ENCODE data around the gene SCARF1.

SCARF1 gene

GRCh38 chr17:1646199-1646875, 805 bp upstream of the SCARF1 start:
- no peak overlapping the region for H3K4me3 ChIP-seq (ENCODE audit: low read depth in 1 of 2, low read length in 2 of 2)
- no peak overlapping the region for H3K27ac ChIP-seq (ENCODE audit: low read depth, low read length)
- H3K9me3 ChIP-seq (ENCODE audit: low read length) = no peaks in the 10 kb centered on the region
- no peaks in the 10 kb centered on the region for H3K27me3 ChIP-seq (ENCODE audit: control insufficient read depth in 1 of 2, insufficient read depth in 2 of 2, low read length in 2 of 2)
- H3K9ac ChIP-seq (ENCODE audit: low read length) = no peak overlapping the region
- H3K4me1 ChIP-seq (ENCODE audit: insufficient read depth, low read length) = peaks cover 25% of the 10 kb centered on the region
- H3K36me3 ChIP-seq (ENCODE audit: insufficient read depth, low read length) = peaks cover 13% of the 10 kb centered on the region

- H3K9ac ChIP-seq (ENCODE audit: low read length) = no peak overlapping the region
- H3K36me3 ChIP-seq (ENCODE audit: insufficient read depth, low read length) = no peaks in the 10 kb centered on the region
- peak overlapping the region in 1 of 2 donors; percentile 9 for H3K4me3 ChIP-seq (ENCODE audit: low read depth in 1 of 2, low read length in 2 of 2)
- H3K27ac ChIP-seq (ENCODE audit: low read depth, low read length) = no peak overlapping the region
- H3K27me3 ChIP-seq (ENCODE audit: control insufficient read depth in 1 of 2, insufficient read depth in 2 of 2, low read length in 2 of 2) = no peaks in the 10 kb centered on the region
- peaks cover 19% of the 10 kb centered on the region for H3K4me1 ChIP-seq (ENCODE audit: insufficient read depth, low read length)
- H3K9me3 ChIP-seq (ENCODE audit: low read length) = no peaks in the 10 kb centered on the region
Observed at GRCh38 chr17:1644493-1645206, 882 bp downstream of the SCARF1 start.

DNA sequence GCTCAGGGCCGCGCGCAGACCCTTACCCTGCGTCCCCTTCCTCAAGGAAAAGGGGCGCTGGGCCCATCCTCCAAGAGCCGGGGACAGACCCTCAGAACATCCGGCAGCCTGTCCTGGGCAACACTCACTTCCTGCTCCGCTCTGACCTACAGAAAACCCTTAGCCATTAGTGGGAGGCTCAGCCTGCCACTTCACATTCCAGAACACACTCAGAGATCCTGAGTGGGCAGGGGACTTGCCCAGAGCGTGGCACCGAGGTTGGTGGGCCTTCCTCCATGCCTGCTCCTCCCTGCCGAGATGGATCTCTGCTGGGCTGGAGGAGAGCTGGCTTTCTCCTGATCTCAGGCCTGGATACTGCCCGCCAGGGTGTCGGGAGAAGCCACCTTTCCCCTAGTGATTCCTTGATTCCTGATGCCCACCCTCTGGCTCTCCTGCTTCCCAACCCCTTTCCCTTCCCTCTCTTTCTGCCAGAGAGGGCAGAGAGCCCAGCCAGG, 1.5 kb downstream of the SCARF1 start:
- H3K27me3 ChIP-seq (ENCODE audit: control insufficient read depth in 1 of 2, insufficient read depth in 2 of 2, low read length in 2 of 2) = no peaks in the 10 kb centered on the region
- no peaks in the 10 kb centered on the region for H3K36me3 ChIP-seq (ENCODE audit: insufficient read depth, low read length)
- H3K9me3 ChIP-seq (ENCODE audit: low read length) = no peaks in the 10 kb centered on the region
- peak overlapping the region; percentile 9 to 35 for H3K4me3 ChIP-seq (ENCODE audit: low read depth in 1 of 2, low read length in 2 of 2)
- no peak overlapping the region for H3K9ac ChIP-seq (ENCODE audit: low read length)
- H3K27ac ChIP-seq (ENCODE audit: low read depth, low read length) = no peak overlapping the region
- peaks cover 19% of the 10 kb centered on the region for H3K4me1 ChIP-seq (ENCODE audit: insufficient read depth, low read length)

DNA sequence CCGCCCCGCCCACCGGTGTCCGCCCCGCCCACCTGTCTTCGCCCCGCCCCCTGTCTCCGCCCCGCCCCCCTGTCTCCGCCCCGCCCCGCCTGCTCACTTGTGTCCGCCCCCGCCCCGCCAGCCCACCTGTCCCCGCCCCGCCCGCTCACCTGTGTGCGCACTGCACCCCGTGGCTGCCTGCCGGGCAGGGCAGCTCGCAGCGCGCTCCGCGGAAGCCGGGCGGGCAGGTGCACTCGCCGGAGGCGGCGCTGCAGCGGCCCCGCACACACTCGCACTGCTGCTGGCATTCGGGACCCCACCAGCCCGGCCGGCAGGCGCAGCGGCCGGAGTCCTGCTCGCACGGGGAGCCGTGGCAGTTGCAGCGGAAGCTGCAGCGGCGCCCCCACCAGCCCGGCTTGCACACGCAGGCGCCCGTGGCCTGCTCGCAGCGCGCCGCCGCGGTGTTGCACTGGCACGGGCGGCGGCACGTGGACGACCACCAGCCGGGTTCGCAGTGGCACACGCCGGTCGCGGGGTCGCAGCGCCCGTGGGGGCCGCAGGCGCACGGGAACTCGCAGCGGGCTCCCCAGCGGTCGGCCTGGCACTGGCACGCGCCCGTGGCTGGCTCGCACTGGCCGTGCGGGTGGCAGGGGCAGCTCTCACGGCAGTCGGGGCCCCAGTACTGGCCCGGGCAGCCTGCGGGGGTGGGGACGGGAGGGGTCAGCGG, 2.1 kb downstream of the SCARF1 start:
- Histone ChIP-seq H3K4me3 (ENCODE audit: low read depth in 1 of 2, low read length in 2 of 2) (peak overlapping the region in 1 of 2 donors; percentile 35), H3K36me3 (ENCODE audit: insufficient read depth, low read length) (no peaks in the 10 kb centered on the region), H3K4me1 (ENCODE audit: insufficient read depth, low read length) (peaks cover 18% of the 10 kb centered on the region), H3K9me3 (ENCODE audit: low read length) (no peaks in the 10 kb centered on the region), H3K27me3 (ENCODE audit: control insufficient read depth in 1 of 2, insufficient read depth in 2 of 2, low read length in 2 of 2) (no peaks in the 10 kb centered on the region), H3K27ac (ENCODE audit: low read depth, low read length) (no peak overlapping the region), H3K9ac (ENCODE audit: low read length) (no peak overlapping the region)

GRCh38 chr17:1641065-1641403, 4.5 kb downstream of the SCARF1 start:
- Histone ChIP-seq H3K27ac (ENCODE audit: low read depth, low read length) (no peak overlapping the region), H3K9ac (ENCODE audit: low read length) (no peak overlapping the region)

DNA sequence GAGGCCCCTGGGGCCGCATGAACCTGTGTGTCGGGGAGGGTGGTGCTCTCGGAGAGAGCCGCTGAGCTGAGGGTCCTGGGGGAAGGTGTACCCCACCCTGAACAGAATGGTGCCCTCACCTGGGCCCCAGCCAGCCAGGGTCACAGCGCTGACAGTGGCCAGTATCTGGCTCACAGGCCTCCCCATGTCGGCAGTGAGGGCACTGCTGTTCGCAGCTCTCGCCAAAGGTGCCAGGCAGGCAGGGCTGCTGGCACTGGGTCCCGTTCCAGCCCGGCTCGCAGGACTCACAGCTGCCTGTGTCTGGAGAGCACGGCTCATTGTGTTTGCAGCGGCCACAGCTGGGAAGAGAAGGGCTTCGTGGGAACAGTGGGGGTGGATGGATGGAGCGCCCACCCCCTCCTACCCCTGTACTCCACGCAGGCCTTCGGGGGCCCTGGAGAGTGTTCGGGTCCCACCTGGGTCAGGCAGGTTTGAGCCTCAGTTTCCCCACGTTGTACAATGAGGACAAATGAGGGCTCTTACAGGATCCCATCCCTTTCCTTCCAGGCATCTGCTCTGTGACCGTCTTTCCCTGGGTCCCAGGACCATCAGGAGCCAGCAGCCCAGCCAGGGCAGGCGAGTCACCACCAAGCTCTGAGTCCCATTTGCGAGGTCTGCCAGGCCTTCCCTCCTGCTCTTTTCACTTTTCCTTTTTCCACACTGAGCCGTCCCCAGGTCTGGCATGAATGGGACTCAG, 5.0 kb downstream of the SCARF1 start:
- Histone ChIP-seq H3K9me3 (ENCODE audit: low read length) (no peaks in the 10 kb centered on the region), H3K9ac (ENCODE audit: low read length) (no peak overlapping the region), H3K36me3 (ENCODE audit: insufficient read depth, low read length) (no peaks in the 10 kb centered on the region), H3K4me3 (ENCODE audit: low read depth in 1 of 2, low read length in 2 of 2) (no peak overlapping the region), H3K27ac (ENCODE audit: low read depth, low read length) (no peak overlapping the region), H3K4me1 (ENCODE audit: insufficient read depth, low read length) (peaks cover 5% of the 10 kb centered on the region), H3K27me3 (ENCODE audit: control insufficient read depth in 1 of 2, insufficient read depth in 2 of 2, low read length in 2 of 2) (no peaks in the 10 kb centered on the region)

More at GRCh38 chr17:1641065-1641403, 4.5 kb downstream of the SCARF1 start:
- no peaks in the 10 kb centered on the region for H3K9me3 ChIP-seq (ENCODE audit: low read length)
- peaks cover 5% of the 10 kb centered on the region for H3K4me1 ChIP-seq (ENCODE audit: insufficient read depth, low read length)
- H3K27me3 ChIP-seq (ENCODE audit: control insufficient read depth in 1 of 2, insufficient read depth in 2 of 2, low read length in 2 of 2) = no peaks in the 10 kb centered on the region
- H3K36me3 ChIP-seq (ENCODE audit: insufficient read depth, low read length) = no peaks in the 10 kb centered on the region
- no peak overlapping the region for H3K4me3 ChIP-seq (ENCODE audit: low read depth in 1 of 2, low read length in 2 of 2)

DNA sequence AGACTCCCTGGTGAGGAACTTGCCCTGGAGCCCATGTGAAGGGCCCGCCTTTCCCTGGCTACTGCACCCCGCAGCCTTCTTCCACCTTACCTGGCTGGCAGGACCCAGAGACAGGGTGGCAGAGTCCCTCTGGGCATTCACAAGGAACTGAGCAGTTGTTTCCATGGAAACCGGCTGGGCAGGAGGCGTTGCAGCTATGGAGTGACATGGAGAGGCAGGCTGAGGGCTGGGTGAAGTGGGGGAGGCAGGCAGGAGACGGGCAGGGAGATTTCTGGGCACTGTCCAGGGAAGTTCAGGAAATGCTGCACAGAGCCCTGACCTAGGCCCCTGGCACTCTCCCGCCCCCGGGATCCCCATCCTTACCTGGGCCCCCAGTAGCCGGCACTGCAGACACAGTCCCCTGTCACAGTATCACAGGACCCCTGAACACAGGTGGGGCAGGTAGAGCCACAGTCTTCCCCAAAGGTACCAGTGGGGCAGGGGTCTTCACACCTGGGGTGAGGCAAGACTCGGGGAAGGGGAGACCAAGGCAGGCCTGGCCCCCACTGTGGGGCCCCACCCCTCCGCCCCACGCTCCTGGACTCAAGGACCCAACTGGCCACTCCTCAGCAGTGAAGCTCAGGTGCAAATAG, 5.9 kb downstream of the SCARF1 start:
- Histone ChIP-seq H3K9me3 (ENCODE audit: low read length) (no peaks in the 10 kb centered on the region), H3K36me3 (ENCODE audit: insufficient read depth, low read length) (no peaks in the 10 kb centered on the region), H3K27ac (ENCODE audit: low read depth, low read length) (no peak overlapping the region), H3K27me3 (ENCODE audit: control insufficient read depth in 1 of 2, insufficient read depth in 2 of 2, low read length in 2 of 2) (no peaks in the 10 kb centered on the region), H3K9ac (ENCODE audit: low read length) (no peak overlapping the region), H3K4me1 (ENCODE audit: insufficient read depth, low read length) (peaks cover 5% of the 10 kb centered on the region), H3K4me3 (ENCODE audit: low read depth in 1 of 2, low read length in 2 of 2) (no peak overlapping the region)

- H3K9me3 ChIP-seq (ENCODE audit: low read length) = no peaks in the 10 kb centered on the region
- no peak overlapping the region for H3K27ac ChIP-seq (ENCODE audit: low read depth, low read length)
- H3K27me3 ChIP-seq (ENCODE audit: control insufficient read depth in 1 of 2, insufficient read depth in 2 of 2, low read length in 2 of 2) = no peaks in the 10 kb centered on the region
- no peak overlapping the region for H3K9ac ChIP-seq (ENCODE audit: low read length)
- no peak overlapping the region for H3K4me3 ChIP-seq (ENCODE audit: low read depth in 1 of 2, low read length in 2 of 2)
- H3K36me3 ChIP-seq (ENCODE audit: insufficient read depth, low read length) = no peaks in the 10 kb centered on the region
- H3K4me1 ChIP-seq (ENCODE audit: insufficient read depth, low read length) = no peaks in the 10 kb centered on the region
Observed at GRCh38 chr17:1638624-1639300, 6.8 kb downstream of the SCARF1 start.

DNA sequence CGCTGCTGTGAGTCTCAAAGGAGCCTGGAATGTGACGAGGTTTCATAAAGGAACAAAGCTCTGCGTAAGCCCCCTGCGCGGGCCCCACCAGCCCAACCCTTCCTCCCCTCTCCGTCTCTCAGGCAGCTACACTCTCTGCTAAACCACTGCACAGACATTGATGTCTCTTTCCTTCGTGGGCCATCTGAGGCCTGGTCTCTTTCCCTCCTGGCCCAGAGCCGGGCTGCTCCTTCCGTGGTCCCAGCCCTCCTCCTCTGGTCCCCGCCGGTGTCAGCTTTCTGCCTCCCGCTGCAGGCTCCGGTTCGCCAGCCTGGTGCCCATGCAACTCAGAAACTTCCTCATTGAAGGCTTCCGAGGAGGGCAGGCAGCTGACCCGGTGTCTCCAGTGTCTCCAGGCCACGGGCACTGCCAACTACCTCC, 7.4 kb downstream of the SCARF1 start:
- H3K27ac ChIP-seq (ENCODE audit: low read depth, low read length) = no peak overlapping the region
- H3K9me3 ChIP-seq (ENCODE audit: low read length) = no peaks in the 10 kb centered on the region
- no peaks in the 10 kb centered on the region for H3K27me3 ChIP-seq (ENCODE audit: control insufficient read depth in 1 of 2, insufficient read depth in 2 of 2, low read length in 2 of 2)
- H3K4me3 ChIP-seq (ENCODE audit: low read depth in 1 of 2, low read length in 2 of 2) = no peak overlapping the region
- H3K4me1 ChIP-seq (ENCODE audit: insufficient read depth, low read length) = no peaks in the 10 kb centered on the region
- no peaks in the 10 kb centered on the region for H3K36me3 ChIP-seq (ENCODE audit: insufficient read depth, low read length)
- no peak overlapping the region for H3K9ac ChIP-seq (ENCODE audit: low read length)

DNA sequence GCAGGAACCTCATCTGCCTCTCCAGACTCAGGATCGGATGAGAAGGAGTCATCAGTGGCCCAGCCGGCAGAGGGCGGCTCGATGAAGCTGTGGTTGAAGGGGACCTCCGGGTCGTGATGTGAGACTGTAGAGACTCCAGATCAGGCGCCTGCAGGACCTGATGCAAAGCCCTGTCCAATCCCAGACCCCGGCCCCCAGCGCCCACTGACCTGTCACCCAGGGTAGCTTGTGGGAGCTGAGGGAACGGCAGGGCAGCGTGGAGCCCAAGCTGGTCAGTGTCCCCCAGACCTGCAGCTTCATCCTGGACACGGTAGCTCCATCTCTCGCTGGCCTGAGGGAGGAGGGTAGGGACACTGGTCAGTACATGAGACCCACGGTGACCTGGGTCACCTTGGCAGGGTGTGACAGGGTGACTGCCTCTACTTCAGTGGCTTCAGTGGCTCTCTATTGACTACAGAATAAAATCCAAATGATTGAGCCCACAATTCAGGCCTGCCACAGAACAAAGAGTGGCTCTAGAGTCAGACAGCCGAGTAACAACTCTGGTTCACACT, 8.7 kb downstream of the SCARF1 start:
- no peaks in the 10 kb centered on the region for H3K36me3 ChIP-seq (ENCODE audit: insufficient read depth, low read length)
- H3K27me3 ChIP-seq (ENCODE audit: control insufficient read depth in 1 of 2, insufficient read depth in 2 of 2, low read length in 2 of 2) = no peaks in the 10 kb centered on the region
- no peaks in the 10 kb centered on the region for H3K4me1 ChIP-seq (ENCODE audit: insufficient read depth, low read length)
- no peak overlapping the region for H3K27ac ChIP-seq (ENCODE audit: low read depth, low read length)
- no peak overlapping the region for H3K4me3 ChIP-seq (ENCODE audit: low read depth in 1 of 2, low read length in 2 of 2)
- no peak overlapping the region for H3K9ac ChIP-seq (ENCODE audit: low read length)
- H3K9me3 ChIP-seq (ENCODE audit: low read length) = no peaks in the 10 kb centered on the region

Data from muscle layer of colon (tissue), 2 donors.